ENCODE data around the gene KCNN4. TPM values are rescaled to one million over a fixed set of nuclear protein-coding genes. Genes with fewer than 3 reads are reported as not detected.

KCNN4 gene
- total RNA-seq, 1 donor: 0.43 TPM

DNA sequence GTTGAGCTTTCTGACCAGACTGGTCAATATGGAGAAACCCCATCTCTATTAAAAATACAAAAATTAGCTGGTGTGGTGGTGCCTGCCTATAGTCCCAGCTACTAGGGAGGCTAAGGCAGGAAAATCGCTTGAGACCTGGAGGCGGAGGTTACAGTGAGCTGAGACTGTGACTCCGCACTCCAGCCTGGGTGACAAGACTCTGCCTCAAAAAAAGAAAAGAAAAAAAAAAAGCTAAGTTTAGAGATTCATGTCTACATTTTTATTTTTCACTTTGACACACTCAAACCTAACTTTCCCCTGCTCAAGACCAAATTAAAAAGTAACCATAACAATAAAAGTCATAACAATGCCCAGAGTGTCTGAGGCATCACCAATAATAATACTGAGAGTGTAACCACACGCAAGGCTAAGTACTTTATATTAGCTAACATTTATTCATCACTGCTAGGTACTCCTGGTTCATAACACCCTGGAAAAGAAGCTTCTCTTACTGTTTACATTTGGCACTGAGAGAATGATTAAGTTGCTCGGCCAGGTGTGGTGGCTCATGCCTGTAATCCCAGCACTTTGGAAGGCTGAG, 59.2 kb downstream of the KCNN4 start:
- no peak for DNase-seq (ENCODE audit: low read depth)
- no peak overlapping the region for H3K4me3 ChIP-seq (ENCODE audit: low read depth, low read length)
- TF ChIP-seq, protein P1, sequence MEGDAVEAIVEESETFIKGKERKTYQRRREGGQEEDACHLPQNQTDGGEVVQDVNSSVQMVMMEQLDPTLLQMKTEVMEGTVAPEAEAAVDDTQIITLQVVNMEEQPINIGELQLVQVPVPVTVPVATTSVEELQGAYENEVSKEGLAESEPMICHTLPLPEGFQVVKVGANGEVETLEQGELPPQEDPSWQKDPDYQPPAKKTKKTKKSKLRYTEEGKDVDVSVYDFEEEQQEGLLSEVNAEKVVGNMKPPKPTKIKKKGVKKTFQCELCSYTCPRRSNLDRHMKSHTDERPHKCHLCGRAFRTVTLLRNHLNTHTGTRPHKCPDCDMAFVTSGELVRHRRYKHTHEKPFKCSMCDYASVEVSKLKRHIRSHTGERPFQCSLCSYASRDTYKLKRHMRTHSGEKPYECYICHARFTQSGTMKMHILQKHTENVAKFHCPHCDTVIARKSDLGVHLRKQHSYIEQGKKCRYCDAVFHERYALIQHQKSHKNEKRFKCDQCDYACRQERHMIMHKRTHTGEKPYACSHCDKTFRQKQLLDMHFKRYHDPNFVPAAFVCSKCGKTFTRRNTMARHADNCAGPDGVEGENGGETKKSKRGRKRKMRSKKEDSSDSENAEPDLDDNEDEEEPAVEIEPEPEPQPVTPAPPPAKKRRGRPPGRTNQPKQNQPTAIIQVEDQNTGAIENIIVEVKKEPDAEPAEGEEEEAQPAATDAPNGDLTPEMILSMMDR (IDR thresholded peaks at IDR 0.05; ENCODE audit: insufficient read depth, low read depth, low read length): no peak

DNA sequence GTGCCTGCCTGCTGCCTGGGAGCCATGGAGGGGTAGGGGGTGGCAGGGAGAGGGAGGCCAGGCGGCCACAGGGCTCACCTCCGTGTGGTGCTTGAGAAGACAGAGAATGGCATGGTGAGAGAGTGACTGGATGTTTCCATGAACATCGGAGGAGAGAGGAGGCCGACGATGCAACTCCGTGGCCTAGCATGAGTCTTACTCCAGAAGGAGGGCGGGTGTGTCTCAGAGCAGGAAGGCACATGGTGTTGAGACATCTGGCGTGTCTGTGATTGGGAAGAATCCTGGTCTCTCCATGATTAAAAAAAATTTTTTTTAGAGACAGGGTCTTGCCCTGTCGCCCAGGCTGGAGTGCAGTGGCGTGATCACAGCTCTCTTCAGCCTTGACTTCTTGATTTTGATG, 59.8 kb downstream of the KCNN4 start:
- no peak overlapping the region for H3K4me3 ChIP-seq (ENCODE audit: low read depth, low read length)
- TF ChIP-seq, protein P1 (IDR thresholded peaks at IDR 0.05; ENCODE audit: insufficient read depth, low read depth, low read length): no peak
- DNase-seq (ENCODE audit: low read depth): no peak

DNA sequence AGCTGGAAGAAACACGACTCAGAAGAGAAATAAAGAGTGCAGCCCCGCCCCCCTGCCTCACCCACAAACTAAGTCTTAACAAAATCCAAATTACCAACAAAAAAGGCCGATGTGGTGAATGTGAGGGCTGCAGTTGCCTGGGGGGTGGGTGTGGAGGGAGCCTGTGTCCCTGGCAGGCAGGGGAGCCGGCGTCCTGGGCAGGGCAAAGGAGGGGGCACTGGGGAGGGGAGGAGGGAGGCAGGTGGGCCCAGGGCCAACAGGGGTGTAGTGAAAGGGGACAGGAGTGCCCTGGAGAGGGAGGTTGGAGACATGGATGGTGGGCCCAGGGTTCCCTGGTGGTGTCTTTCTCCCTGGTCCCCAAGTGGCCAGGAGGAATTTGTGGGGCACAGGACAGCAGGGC, 60.9 kb downstream of the KCNN4 start:
- TF ChIP-seq, protein P1 (IDR thresholded peaks at IDR 0.05; ENCODE audit: insufficient read depth, low read depth, low read length): no peak
- no peak overlapping the region for H3K4me3 ChIP-seq (ENCODE audit: low read depth, low read length)
- DNase-seq (ENCODE audit: low read depth): no peak

DNA sequence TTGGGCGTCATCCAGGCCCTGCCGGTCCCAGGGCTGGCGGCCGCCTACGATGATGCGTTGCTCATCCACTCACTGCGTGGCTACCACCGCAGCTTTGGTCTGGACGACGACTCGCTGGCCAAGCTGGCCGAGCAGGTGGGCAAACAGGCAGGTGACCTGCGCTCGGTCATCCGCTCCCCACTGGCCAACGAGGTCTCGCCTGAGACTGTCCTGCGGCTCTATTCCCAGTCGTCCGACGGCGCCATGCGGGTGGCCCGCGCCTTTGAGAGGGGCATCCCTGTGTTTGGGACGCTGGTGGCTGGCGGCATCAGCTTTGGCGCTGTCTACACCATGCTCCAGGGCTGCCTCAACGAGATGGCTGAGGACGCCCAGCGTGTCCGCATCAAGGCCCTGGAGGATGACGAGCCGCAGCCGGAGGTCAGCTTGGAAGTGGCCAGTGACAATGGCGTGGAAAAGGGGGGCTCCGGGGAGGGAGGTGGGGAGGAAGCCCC, 61.4 kb downstream of the KCNN4 start:
- TF ChIP-seq, protein P1 (IDR thresholded peaks at IDR 0.05; ENCODE audit: insufficient read depth, low read depth, low read length): no peak
- no peak for DNase-seq (ENCODE audit: low read depth)
- H3K4me3 ChIP-seq (ENCODE audit: low read depth, low read length): no peak overlapping the region

DNA sequence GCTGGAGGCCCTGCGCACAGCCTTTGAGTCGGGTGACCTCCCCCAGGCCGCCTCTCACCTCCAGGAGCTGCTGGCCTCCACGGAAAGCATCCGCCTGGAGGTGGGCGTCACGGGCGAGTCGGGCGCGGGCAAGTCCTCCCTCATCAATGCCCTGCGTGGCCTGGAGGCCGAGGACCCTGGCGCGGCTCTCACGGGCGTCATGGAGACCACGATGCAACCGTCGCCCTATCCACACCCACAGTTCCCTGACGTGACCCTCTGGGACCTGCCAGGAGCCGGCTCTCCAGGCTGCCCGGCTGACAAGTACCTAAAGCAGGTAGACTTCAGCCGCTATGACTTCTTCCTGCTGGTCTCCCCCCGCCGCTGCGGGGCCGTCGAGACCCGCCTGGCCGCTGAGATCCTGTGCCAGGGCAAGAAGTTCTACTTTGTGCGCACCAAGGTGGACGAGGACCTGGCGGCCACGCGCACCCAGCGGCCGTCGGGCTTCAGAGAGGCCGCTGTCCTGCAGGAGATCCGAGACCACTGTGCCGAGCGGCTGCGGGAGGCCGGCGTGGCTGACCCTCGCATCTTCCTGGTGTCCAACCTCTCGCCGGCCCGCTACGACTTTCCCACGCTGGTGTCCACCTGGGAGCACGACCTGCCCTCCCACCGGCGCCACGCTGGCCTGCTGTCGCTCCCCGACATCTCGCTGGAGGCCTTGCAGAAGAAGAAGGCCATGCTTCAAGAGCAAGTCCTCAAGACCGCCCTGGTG, 62.0 kb downstream of the KCNN4 start:
- TF ChIP-seq, protein P1 (IDR thresholded peaks at IDR 0.05; ENCODE audit: insufficient read depth, low read depth, low read length): no peak
- DNase-seq (ENCODE audit: low read depth): no peak
- H3K4me3 ChIP-seq (ENCODE audit: low read depth, low read length): no peak overlapping the region

Other genes starting within 250 kb of the KCNN4 start
- under 0.01 and 0.64 TPM in 2 replicates for gene ZNF575, start 247.8 kb downstream of the KCNN4 start, total RNA-seq
- 22.9 and 28.9 TPM in 2 replicates for gene XRCC1, start 205.4 kb downstream of the KCNN4 start, total RNA-seq
- gene PINLYP, start 205.2 kb downstream of the KCNN4 start, total RNA-seq: 3.5 TPM in 2 replicates
- gene IRGQ, start 184.8 kb downstream of the KCNN4 start, total RNA-seq: 27.7 and 35.4 TPM in 2 replicates
- 9.0 and 9.9 TPM in 2 replicates for gene ZNF576, start 184.4 kb downstream of the KCNN4 start, total RNA-seq
- under 0.01 TPM in 2 replicates for gene SRRM5, start 168.9 kb downstream of the KCNN4 start, total RNA-seq
- 25.0 and 31.9 TPM in 2 replicates for gene ZNF428, start 161.3 kb downstream of the KCNN4 start, total RNA-seq
- gene CADM4, start 141.1 kb downstream of the KCNN4 start, total RNA-seq: 7.7 and 22.0 TPM in 2 replicates
- gene PLAUR, start 110.8 kb downstream of the KCNN4 start, total RNA-seq: 56.6 and 76.3 TPM in 2 replicates
- not detected in 2 replicates for gene IRGC, start 64.9 kb downstream of the KCNN4 start, total RNA-seq
- gene SMG9, start 26.0 kb downstream of the KCNN4 start, total RNA-seq: 13.0 and 14.5 TPM in 2 replicates
- under 0.01 and 0.43 TPM in 2 replicates for gene LYPD5, start 21.5 kb upstream of the KCNN4 start, total RNA-seq
- gene ZNF283, start 46.3 kb upstream of the KCNN4 start, total RNA-seq: 10.6 and 29.8 TPM in 2 replicates
- 0.97 and 3.0 TPM in 2 replicates for gene ZNF404, start 103.0 kb upstream of the KCNN4 start, total RNA-seq
- gene ZNF45, start 154.3 kb upstream of the KCNN4 start, total RNA-seq: 18.4 and 25.5 TPM in 2 replicates
- 7.4 and 10.4 TPM in 2 replicates for gene ZNF221, start 170.3 kb upstream of the KCNN4 start, total RNA-seq
- gene ZNF155, start 203.2 kb upstream of the KCNN4 start, total RNA-seq: 5.8 and 10.8 TPM in 2 replicates
- gene ZNF230, start 222.0 kb upstream of the KCNN4 start, total RNA-seq: 2.6 and 3.9 TPM in 2 replicates
- gene ZNF222, start 244.4 kb upstream of the KCNN4 start, total RNA-seq: 6.1 and 6.9 TPM in 2 replicates

Measured in fibroblast of villous mesenchyme (primary cell).